GM18498 (cell line): ENCODE measurements around the gene PPP2R2C.

Experiments used
- ATAC-seq: cut with Tn5 transposase; IDR thresholded peaks from one replicate; pipeline ENCODE4 v1.9.1; 2021; ENCODE audit warnings: mild to moderate bottlenecking, moderate library complexity; ENCODE audit not compliant: unreplicated experiment

The PPP2R2C gene

GRCh38 chr4:6404611-6405396 lies 67.6 kb downstream of the PPP2R2C start:
- ATAC-seq: no peak

DNA sequence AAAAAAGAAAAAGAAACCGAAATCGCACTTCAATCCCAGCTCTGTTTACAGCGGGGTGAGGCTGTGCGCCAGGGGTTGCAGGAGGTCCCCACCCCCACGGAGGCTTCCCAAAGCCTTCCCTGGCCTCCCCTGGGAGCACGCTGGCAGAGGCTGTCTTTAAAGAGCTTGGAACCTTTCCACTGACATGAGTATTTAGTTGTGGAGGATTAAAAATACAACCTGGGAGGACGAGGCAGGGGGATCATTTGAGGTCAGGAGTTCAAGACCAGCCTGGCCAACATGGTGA lies 69.1 kb downstream of the PPP2R2C start:
- ATAC-seq: no peak

DNA sequence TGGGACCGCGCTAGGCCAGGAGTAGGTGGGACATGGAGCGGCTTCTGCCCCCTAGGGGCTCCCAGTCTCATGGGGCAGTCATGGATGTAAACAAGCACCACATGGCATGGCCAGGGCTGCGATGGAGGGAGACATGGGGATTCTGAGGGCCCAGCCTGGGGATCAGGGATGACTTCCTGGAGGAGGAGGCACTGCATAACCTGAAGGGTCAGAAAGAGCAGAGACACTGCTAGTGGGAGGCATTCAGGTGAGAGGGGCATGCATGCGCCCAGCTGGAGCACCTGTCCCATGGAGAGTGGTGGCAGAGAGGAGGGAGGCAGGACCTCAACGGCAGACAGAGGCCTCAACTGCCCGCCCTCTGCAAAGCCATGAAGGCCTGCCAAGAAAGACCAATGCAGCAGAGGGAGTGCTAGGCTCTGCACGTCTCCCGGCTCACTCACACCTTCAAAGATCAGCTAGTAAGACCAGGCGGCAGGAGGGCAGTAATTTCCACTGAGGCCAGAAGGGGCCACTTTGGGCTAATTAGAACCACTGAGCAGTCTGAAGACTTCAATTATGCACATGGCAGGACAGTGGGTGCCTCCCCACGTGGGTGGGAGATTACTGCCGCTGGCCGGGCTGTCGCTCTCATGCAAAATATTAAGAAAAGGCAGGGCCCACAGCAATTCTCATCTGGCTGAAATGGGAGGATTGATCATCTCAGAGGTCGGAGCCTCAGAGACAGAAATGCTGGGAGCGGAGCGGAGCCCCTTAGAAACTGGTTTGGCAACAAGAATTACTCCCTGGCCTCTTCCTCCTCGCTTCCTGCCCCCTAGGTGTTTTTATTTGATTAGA lies 69.6 kb downstream of the PPP2R2C start:
- no peak for ATAC-seq

DNA sequence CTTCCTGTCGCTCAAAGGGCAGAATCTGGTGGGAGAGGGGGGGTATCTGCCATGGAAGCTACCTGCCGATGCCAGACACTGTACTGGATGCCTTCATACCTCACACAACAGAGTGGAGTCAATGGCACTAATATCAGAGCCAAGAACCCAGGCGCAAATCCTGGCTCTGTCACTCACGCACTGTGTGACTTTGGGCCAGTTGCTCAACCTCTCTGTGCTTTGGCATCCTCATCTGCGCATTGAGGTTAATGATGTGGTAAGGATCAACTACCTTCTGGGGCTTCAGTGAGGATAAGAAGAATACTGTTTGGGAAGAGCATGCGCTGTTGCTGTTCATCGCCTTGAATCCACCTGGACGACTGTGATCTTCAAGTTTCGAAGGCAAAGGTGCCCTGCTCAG lies 70.6 kb downstream of the PPP2R2C start:
- no peak for ATAC-seq

DNA sequence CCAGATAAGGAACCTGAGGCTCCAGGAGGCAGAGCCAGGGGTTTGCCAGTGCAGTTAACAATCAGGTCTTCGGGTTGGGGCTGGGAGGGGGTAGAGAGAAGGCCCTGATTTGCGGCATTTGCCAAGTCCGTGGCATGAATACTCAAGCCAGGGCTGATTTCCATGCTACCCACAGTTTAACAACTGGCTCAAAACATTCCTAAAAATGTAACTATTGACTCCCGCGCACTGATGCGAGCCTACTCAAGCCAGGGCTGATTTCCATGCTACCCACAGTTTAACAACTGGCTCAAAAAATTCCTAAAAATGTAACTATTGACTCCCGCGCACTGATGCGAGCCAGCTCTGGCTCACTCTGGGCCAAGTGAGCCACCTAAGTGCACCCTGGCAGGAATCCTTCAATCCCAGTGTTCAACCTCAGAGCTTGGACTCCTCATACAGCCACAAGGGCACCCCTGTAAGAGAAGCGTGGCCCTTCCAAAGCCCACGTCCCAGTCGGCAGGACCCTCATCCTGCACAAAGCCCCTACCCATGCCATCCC lies 75.6 kb downstream of the PPP2R2C start:
- no peak for ATAC-seq

DNA sequence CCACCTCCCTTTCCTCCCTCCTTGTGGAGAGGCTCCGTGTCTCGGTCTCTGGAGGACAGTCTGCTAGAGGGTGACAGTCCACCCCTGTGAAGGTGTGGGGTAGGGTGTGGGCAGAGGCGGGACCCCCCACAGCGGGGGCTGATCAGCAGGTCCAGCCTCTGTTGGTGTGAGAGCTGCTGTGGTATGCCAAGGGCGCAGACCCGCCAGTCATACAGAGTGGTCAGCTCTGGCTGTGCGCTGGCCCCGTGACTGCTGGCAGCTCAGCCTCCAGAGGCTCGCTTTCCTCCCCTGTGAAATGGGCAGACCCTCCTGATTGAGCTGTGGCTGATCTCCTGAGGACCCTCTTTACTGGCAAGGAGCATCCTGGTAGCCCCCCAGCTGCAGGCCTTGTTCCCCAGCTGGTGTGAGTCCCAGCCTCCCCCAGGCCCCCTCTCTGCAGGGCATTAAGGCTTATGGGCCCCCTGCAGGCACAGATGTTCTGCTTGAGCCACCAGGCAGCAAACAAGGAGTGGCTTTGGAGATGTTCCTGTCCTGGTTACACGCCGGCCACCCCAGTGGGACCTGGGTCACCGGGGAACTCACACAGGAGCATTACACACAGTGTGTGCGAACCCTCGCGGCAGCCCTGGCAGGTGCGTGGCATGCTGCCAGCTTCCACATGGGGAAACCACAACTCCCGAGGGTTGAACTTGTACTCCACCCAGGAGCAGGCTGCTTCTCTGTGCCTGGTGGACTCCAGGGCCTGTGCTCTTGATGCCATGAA lies 76.8 kb downstream of the PPP2R2C start:
- no peak for ATAC-seq

DNA sequence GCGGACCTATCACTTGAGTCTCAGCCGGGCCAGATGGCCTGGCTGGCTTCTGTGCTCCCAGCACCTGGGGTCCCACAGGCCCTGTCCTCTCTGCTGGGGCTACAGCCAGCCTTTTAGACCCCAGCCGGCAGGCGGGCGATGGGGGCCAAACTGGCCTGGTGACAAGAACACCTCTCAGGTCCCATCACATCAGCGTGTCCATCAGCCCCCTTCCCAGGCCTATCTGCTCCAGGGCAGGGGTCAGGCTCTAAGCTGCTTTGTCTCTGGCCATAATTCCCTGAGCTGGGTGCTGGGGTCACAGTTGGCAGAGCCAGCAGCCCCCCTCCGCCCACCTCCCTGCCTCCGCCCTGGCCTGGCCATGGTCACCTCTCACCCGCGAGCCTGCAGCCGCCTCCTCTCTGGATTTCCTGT lies 77.7 kb downstream of the PPP2R2C start:
- ATAC-seq: no peak

DNA sequence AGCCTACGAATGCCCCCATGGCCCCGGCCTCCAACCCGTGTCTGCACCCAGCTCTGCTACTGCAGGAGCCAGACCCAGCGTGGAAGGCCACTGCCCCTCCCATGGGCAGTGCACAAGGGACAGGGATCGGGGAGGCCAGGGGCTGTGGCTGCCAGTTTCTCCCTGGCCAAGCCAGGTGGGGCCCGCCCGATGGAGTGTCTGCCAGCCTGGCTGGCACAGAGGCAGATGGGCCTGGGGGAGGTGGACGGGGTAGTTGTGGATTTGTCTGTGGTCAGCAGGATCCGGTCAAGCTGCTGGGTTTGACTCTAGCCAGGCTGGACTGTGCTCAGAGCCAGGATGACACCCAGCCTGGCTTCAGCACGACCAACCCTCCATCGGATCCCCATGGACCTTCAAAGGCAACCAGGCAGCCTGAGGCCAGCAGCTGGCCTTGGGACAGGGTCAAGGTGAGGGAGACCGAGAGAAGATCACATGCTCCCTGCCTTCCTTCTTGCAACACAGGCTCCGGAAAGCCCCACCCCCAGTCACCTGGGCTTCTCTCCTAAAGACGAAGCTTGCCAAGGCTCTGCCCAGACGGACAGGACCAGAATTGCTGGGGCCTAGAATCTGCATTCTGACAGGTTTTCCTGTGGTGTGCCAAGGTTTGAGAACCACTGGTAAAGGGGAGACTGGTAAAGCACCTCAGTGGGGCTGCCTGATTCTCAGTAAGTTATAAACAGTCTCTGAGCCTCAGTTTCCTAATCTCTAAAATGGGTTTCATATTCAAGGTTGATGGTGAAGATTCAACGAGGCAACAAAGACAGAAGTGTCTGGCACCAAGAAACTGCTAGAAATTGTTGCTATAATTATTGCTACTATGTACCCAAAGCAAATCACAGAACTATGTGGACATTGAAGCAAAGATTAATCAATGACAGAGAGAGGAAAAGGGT lies 78.6 kb downstream of the PPP2R2C start:
- ATAC-seq: no peak

DNA sequence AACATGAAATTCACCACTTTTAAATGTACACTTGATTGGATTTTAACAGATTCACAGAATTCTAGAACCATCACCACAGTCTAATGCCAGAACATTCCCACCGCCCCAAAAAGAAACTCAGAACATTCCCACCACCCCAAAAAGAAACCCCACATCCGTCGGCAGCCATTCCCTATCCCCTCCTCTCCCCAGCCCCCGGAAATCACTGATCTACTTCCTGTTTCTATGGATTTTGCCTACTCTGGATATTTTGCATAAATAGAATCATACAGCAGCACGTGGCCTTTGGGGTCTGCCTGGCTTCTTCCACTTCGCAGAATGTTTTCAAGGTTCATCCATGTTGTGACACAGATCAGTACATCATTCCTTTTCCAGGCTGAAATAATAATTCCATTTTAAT lies 79.3 kb downstream of the PPP2R2C start:
- no peak for ATAC-seq

DNA sequence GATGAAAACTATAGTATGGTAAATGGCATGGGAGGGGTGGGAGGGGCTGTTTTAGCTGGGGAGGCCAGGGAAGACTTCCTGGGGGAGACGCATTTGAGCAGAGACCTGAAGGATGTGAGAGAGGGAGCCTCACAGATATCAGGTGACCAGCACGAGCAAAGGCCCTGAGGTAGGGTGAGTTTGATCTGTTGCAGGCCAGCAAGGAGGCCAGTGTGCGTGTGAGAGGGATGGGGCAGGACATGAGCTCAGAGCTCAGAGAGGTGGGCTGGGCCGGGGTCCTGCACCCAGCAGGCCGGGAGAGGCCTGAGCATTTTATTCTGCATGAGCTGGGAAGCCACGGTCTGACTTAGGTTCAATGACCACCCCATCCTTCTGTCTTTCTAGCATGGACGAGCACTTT lies 80.0 kb downstream of the PPP2R2C start:
- ATAC-seq: no peak

DNA sequence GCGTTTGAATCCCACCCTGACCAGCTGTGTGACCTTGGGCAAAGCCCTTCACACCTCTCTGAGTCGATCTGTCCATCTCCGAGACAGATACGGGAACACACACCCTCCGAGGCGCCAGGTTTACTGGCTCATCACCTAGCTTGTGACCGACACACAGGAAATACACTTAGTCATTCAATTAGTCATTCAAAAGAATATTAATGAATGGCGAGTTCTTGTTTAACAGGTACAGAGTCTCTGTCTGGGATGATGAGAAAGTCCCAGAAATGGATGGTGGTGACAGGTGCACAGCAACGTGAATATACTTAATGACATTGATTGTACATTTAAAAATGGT lies 80.6 kb downstream of the PPP2R2C start:
- no peak for ATAC-seq

DNA sequence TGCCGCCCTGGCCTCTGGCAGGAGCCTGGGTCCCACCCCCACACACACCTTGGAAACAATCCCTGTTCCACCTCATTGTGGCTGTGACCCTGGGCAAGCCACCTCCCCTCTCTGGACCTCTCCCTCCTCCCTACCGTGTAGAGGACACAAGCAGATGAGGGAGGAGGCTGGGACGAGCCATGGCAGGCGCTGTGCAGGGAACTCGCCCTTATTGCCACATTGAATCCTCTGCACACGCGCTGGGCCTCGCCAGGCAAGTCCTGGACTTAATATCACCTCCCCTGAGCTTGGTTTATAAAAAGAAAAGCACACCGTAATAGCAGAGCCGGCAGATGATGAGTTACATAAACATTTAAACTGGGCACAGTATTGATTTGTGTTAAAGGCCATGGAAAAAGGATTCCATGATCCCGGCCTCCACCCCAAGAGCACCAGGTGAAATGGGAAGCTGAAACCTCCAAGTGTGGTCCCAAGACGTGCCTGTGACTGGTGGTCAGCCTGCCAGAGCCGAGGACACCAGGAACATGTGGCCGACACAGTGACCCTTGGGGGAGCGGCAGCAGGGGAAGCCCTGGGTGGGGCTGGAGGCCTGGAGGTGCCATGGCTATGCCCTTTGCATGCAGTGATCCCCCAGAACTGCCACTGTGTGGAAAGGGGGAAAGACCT lies 81.1 kb downstream of the PPP2R2C start:
- ATAC-seq: no peak

GRCh38 chr4:6390356-6390755 lies 82.1 kb downstream of the PPP2R2C start:
- no peak for ATAC-seq

GRCh38 chr4:6389142-6389825 lies 83.1 kb downstream of the PPP2R2C start:
- ATAC-seq: no peak

- no peak for ATAC-seq
Measured at GRCh38 chr4:6388713-6389112, 83.7 kb downstream of the PPP2R2C start.

GRCh38 chr4:6387946-6388345 lies 84.5 kb downstream of the PPP2R2C start:
- no peak for ATAC-seq

- no peak for ATAC-seq
Measured at GRCh38 chr4:6386091-6386490, 86.3 kb downstream of the PPP2R2C start.

DNA sequence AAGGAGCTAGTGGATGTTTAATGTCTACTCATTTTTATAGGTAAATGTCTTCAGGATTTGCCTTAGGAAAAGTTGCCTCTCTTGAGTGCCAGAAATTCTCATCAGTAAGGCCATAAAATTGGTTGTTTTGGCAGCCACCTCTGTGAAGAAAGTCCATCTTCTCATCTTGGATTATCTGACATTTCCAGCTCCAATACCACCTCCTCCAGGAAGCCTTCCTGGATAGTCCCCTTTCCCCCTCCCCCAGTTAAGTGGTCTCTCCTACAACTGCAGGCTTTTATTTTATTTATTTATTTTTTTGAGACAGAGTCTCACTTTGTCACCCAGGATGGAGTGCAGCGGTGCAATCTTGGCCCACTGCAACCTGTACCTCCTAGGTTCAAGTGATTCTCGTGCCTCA lies 87.1 kb downstream of the PPP2R2C start:
- no peak for ATAC-seq

GRCh38 chr4:6384541-6384940 lies 87.9 kb downstream of the PPP2R2C start:
- no peak for ATAC-seq
